Activated naive CD8-positive, alpha-beta T cell treated with anti-CD3 and anti-CD28 coated beads for 36 hours (primary cell): ENCODE results near the gene SLU7. TPM values are rescaled to one million over a fixed set of nuclear protein-coding genes. Genes with fewer than 3 reads are reported as not detected.

Source experiments
- DNase-seq: peaks from one replicate; pipeline ENCODE4 v3.0.0; 2021
- H3K27ac Mint-ChIP-seq: one replicate; pipeline ENCODE4 v1.8.0; 2022; ENCODE audit warnings: mild to moderate bottlenecking, moderate library complexity, mixed read lengths
- H3K27me3 Mint-ChIP-seq: one replicate; pipeline ENCODE4 v1.8.0; 2022; ENCODE audit warnings: mild to moderate bottlenecking, mixed read lengths
- H3K36me3 Mint-ChIP-seq: one replicate; pipeline ENCODE4 v1.8.0; 2021; ENCODE audit warnings: mild to moderate bottlenecking, mixed read lengths
- H3K4me1 Mint-ChIP-seq: one replicate; pipeline ENCODE4 v1.8.0; 2021; ENCODE audit warnings: mixed read lengths
- H3K4me3 Mint-ChIP-seq: one replicate; pipeline ENCODE4 v1.8.0; 2022; ENCODE audit warnings: mild to moderate bottlenecking, moderate library complexity, mixed read lengths
- H3K9me3 Mint-ChIP-seq: one replicate; pipeline ENCODE4 v1.8.0; 2022; ENCODE audit warnings: mixed read lengths
- total RNA-seq, 2 experiments: library from RNA; stranded (reverse); gene quantifications; one replicate each; pipeline ENCODE4 v1.2.3, GENCODE V29; 2021

SLU7 gene
- total RNA-seq, 2 experiments from 2014 or later, result 42.2 to 43.7 TPM

DNA sequence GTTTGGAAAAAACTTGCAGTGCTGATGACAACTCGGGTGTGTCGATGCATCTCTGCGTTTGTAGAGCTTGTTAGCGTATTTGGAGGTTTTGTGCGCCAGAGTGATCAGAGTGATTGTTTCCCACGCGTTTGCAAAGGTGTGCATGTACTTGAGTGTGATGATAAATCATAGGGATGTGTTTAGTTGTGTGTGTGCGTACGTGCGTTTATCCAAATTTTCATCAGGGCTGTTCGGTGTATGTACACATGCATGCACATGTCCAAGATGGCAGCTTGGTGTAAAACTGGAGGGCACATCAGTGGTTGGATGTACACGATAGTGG, 48.2 kb downstream of the SLU7 start:
- no peaks in the 10 kb centered on the region for H3K36me3 Mint-ChIP-seq
- DNase-seq, result no peak
- peak overlapping the region; percentile 6 for H3K4me3 Mint-ChIP-seq
- peaks cover 78% of the 10 kb centered on the region for H3K27me3 Mint-ChIP-seq
- H3K9me3 Mint-ChIP-seq, result no peaks in the 10 kb centered on the region
- H3K27ac Mint-ChIP-seq, result no peak overlapping the region
- peaks cover 9% of the 10 kb centered on the region for H3K4me1 Mint-ChIP-seq

DNA sequence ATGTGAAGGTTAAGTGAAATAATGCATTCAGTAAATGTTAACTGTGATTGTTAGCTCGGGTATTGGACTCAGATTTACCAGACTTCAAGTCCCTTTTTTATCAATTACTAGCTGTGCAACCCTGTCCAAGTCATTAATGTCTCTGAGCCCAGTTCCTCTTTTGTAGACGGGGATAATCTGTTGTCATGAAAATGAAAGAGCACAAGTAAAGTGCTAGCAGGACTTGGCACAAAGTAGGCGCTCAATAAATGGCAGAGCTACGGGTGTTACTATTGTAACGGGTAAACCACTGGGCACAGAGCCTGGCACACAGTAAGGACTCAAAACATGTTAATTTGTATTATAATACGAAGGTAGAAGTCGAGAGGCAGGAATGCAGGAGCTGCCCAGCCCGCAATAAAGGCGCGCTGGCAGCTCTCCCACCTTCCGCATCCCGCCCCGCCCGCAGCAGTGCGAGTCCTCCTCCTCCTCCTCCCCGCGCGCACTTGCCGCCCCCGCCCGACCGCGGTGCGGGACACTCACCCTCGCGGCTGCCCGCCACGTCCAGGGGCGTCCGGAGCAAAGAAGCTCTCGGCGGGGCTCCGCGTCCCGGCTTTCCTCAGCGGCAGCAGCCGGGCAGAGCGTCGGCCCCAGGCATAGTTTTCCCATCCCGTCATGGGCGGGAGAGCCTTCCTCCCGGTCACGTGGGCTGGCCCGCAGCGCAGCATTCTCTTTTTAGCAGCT, 48.7 kb downstream of the SLU7 start, which contains the start of gene C1QTNF2:
Gene C1QTNF2 (minus strand): TSS at position 637 of the 723 bp plus-strand sequence. CDS start 15,615 bp downstream, outside the sequence.
- no peaks in the 10 kb centered on the region for H3K9me3 Mint-ChIP-seq
- peaks cover 9% of the 10 kb centered on the region for H3K4me1 Mint-ChIP-seq
- no peaks in the 10 kb centered on the region for H3K36me3 Mint-ChIP-seq
- H3K4me3 Mint-ChIP-seq, result peak within 1 kb of the TSS; percentile 57
- H3K27me3 Mint-ChIP-seq, result peaks cover 75% of the 10 kb centered on the region
- no peak within 1 kb of the TSS for H3K27ac Mint-ChIP-seq
- peak; percentile 18 for DNase-seq

DNA sequence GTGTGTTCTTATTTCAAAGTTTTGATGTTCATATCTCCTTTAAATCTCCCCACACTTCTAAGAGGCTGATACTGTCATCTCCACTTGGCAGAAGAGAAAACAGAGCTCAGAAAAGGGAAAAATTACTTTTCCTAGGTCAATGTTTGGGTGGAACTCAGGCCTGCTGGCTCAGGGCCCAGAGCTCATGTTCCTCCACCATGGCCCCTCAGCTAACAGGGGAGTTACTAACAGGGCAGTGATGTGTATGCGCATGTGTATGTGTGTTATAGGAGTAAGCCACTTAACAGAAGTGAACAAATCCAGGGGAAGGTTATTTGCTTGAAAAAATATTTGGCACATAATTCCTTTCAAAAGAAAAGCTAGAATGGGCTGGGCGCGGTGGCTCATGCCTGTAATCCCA, 51.0 kb downstream of the SLU7 start:
- no peak overlapping the region for H3K27ac Mint-ChIP-seq

GRCh38 chr5:160367261-160367660, 51.6 kb downstream of the SLU7 start:
- H3K27ac Mint-ChIP-seq, result no peak overlapping the region
- peaks cover 55% of the 10 kb centered on the region for H3K27me3 Mint-ChIP-seq
- no peaks in the 10 kb centered on the region for H3K9me3 Mint-ChIP-seq
- DNase-seq, result no peak
- no peak overlapping the region for H3K4me3 Mint-ChIP-seq
- H3K36me3 Mint-ChIP-seq, result no peaks in the 10 kb centered on the region
- peaks cover 9% of the 10 kb centered on the region for H3K4me1 Mint-ChIP-seq

More for the DNA sequence above, 51.0 kb downstream of the SLU7 start:
- Mint-ChIP-seq H3K4me3 (no peak overlapping the region), H3K27me3 (peaks cover 61% of the 10 kb centered on the region), H3K4me1 (peaks cover 9% of the 10 kb centered on the region), H3K36me3 (no peaks in the 10 kb centered on the region), H3K9me3 (no peaks in the 10 kb centered on the region)
- DNase-seq, result no peak

- H3K27ac Mint-ChIP-seq, result no peak overlapping the region
- DNase-seq, result no peak
- no peak overlapping the region for H3K4me3 Mint-ChIP-seq
- no peaks in the 10 kb centered on the region for H3K9me3 Mint-ChIP-seq
- peaks cover 9% of the 10 kb centered on the region for H3K4me1 Mint-ChIP-seq
- H3K27me3 Mint-ChIP-seq, result peaks cover 46% of the 10 kb centered on the region
- no peaks in the 10 kb centered on the region for H3K36me3 Mint-ChIP-seq
Measured at GRCh38 chr5:160366230-160366629, 52.7 kb downstream of the SLU7 start.

DNA sequence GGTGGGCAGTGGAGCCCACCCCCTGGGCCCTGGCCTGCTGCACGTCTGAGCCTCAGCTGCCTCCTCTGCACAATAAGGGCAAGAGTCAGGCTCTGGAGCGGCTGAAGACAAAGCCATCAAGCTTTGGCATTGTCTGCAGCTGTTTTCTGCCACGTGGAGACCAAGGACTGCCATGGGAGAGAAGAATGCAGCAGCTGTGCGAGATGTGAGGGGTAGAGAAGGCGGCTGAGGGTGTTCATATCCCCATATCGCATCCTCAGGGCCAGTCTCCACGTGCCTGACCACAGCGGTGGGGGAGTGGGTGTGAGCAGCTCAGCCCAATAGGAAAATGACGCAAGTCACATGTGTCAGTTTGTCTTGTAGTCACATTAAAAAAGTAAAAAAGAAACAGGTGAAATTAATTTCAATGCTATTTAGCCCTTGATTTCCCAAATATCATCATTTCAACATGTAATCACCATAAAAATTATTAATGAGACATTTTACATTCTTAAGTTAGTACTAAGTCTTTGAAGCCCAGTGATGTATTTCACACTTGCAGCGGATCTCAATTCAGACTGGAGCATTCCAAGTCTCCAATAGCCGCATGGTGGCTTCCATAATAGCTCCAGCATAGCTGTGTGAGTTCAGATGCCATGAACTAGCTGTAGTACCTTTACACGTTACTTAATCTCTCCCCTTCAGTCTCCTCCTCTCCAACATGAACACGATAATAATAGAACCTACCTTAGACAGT, 55.1 kb downstream of the SLU7 start:
- H3K4me3 Mint-ChIP-seq, result no peak overlapping the region
- no peaks in the 10 kb centered on the region for H3K4me1 Mint-ChIP-seq
- DNase-seq, result no peak
- H3K27me3 Mint-ChIP-seq, result peaks cover 31% of the 10 kb centered on the region
- no peaks in the 10 kb centered on the region for H3K9me3 Mint-ChIP-seq
- no peaks in the 10 kb centered on the region for H3K36me3 Mint-ChIP-seq
- H3K27ac Mint-ChIP-seq, result no peak overlapping the region

DNA sequence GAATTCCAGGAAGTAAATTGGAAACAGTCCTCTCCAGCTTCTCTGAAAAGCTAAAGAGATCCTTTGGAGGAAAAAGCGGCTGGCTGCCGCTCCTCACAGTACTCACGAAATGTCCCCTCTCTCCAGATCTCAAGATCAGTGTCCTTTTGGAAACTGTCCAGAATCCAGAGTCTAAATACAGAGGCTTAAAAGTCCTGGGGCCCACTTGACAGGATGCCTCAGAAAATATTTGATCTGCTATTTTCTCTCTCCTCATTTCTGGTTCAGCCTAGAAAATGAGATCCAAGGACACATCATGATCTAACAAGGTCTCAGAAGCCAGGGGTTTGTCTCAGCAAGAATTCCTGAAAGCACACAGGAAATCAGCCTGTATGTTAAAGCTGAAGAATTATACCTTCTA, 55.7 kb downstream of the SLU7 start:
- no peaks in the 10 kb centered on the region for H3K9me3 Mint-ChIP-seq
- no peak overlapping the region for H3K27ac Mint-ChIP-seq
- DNase-seq, result no peak
- no peaks in the 10 kb centered on the region for H3K4me1 Mint-ChIP-seq
- H3K27me3 Mint-ChIP-seq, result peaks cover 25% of the 10 kb centered on the region
- H3K4me3 Mint-ChIP-seq, result no peak overlapping the region
- no peaks in the 10 kb centered on the region for H3K36me3 Mint-ChIP-seq

DNA sequence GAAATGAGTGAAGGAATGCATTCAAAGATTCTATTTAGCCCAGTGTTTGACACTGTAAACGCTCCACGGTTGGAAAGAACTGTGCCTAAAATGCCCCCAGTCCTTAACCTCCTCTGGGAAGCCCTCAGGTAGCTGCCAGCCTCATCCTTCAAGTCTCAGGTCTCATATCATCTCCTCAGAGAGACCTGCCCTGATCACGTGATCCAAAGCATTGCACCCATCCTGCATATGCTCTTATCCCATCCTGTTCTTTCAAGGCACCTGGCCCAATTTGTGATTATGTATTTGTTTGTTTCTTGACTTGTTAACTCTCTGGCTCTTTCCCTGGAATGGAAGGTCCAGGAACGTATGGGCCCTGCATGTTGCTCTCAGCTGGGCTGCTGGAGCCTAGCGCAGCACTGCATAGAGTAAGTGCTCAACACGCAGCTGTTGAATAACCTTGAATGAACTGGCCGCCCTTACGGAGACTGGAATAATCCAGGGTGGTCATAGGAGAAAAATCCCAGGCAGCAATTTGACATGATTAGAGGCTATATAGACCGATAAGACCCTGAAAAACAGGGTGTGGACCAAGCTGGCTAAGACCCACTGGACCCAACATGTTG, 57.2 kb downstream of the SLU7 start:
- H3K27me3 Mint-ChIP-seq, result peaks cover 11% of the 10 kb centered on the region
- H3K4me1 Mint-ChIP-seq, result no peaks in the 10 kb centered on the region
- H3K4me3 Mint-ChIP-seq, result no peak overlapping the region
- no peak overlapping the region for H3K27ac Mint-ChIP-seq
- no peaks in the 10 kb centered on the region for H3K36me3 Mint-ChIP-seq
- no peaks in the 10 kb centered on the region for H3K9me3 Mint-ChIP-seq
- no peak for DNase-seq

- H3K36me3 Mint-ChIP-seq, result no peaks in the 10 kb centered on the region
- no peak for DNase-seq
- no peak overlapping the region for H3K27ac Mint-ChIP-seq
- no peaks in the 10 kb centered on the region for H3K4me1 Mint-ChIP-seq
- H3K27me3 Mint-ChIP-seq, result peaks cover 10% of the 10 kb centered on the region
- no peaks in the 10 kb centered on the region for H3K9me3 Mint-ChIP-seq
- no peak overlapping the region for H3K4me3 Mint-ChIP-seq
Measured at GRCh38 chr5:160360310-160360709, 58.6 kb downstream of the SLU7 start.

GRCh38 chr5:160359816-160360215, 59.1 kb downstream of the SLU7 start:
- Mint-ChIP-seq H3K9me3 (no peaks in the 10 kb centered on the region), H3K4me3 (no peak overlapping the region), H3K27ac (no peak overlapping the region), H3K4me1 (no peaks in the 10 kb centered on the region), H3K36me3 (no peaks in the 10 kb centered on the region), H3K27me3 (peaks cover 6% of the 10 kb centered on the region)
- DNase-seq, result no peak

- no peaks in the 10 kb centered on the region for H3K4me1 Mint-ChIP-seq
- no peak for DNase-seq
- H3K27me3 Mint-ChIP-seq, result peaks cover 6% of the 10 kb centered on the region
- no peak overlapping the region for H3K27ac Mint-ChIP-seq
- no peak overlapping the region for H3K4me3 Mint-ChIP-seq
- H3K9me3 Mint-ChIP-seq, result no peaks in the 10 kb centered on the region
- H3K36me3 Mint-ChIP-seq, result no peaks in the 10 kb centered on the region
Measured at GRCh38 chr5:160359242-160359641, 59.6 kb downstream of the SLU7 start.

GRCh38 chr5:160357861-160358411, 60.9 kb downstream of the SLU7 start:
- H3K27ac Mint-ChIP-seq, result no peak overlapping the region
- H3K27me3 Mint-ChIP-seq, result peaks cover 6% of the 10 kb centered on the region
- H3K9me3 Mint-ChIP-seq, result no peaks in the 10 kb centered on the region
- H3K4me3 Mint-ChIP-seq, result no peak overlapping the region
- no peak for DNase-seq
- no peaks in the 10 kb centered on the region for H3K36me3 Mint-ChIP-seq
- no peaks in the 10 kb centered on the region for H3K4me1 Mint-ChIP-seq

DNA sequence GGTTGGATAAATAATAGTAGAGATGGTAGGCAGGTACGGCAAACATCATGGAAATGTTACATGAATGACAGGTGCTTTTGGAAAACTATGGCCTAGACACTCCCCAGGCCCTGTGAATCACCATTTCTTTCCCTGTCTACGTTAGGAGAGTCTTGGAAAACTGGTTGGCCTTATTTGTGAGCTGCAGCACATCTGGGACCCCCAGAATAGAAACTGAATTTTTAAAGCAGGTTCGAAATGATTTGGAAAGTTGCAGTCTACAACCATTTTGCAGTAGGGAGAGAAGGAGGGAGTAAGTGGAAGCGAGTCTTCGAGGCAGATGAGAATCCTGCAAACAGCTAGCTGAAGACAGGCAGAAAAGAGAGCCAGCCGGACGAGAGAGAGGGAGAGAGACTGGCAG, 61.5 kb downstream of the SLU7 start:
- DNase-seq, result no peak
- Mint-ChIP-seq H3K4me1 (no peaks in the 10 kb centered on the region), H3K36me3 (no peaks in the 10 kb centered on the region), H3K4me3 (no peak overlapping the region), H3K27ac (no peak overlapping the region), H3K27me3 (peaks cover 6% of the 10 kb centered on the region), H3K9me3 (no peaks in the 10 kb centered on the region)

GRCh38 chr5:160356550-160357347, 62.1 kb downstream of the SLU7 start:
- Mint-ChIP-seq H3K36me3 (no peaks in the 10 kb centered on the region), H3K4me1 (no peaks in the 10 kb centered on the region), H3K9me3 (no peaks in the 10 kb centered on the region), H3K27me3 (peaks cover 6% of the 10 kb centered on the region), H3K4me3 (no peak overlapping the region), H3K27ac (peak overlapping the region; percentile 11)
- DNase-seq, result no peak

DNA sequence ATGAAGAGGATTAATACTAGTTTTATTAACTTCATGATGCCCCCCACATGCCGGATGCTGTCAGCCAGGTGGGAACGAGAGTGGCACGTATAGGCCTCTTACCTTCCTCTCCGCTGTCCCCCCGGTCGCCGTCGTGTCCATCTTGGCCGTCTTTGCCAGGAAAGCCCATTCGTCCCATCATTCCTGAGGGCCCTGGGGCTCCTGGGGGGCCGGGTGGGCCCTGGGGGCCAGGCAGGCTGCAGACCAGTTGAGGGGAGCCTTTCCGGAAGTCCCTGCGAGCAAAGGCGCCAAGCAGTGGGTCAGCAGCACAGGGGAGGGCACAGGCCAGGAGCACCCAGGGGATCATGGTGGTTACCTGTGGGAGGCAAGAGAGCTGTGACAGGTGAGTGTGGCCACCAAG, 64.2 kb downstream of the SLU7 start:
- H3K36me3 Mint-ChIP-seq, result no peaks in the 10 kb centered on the region
- no peak overlapping the region for H3K4me3 Mint-ChIP-seq
- no peak overlapping the region for H3K27ac Mint-ChIP-seq
- no peak for DNase-seq
- H3K27me3 Mint-ChIP-seq, result no peaks in the 10 kb centered on the region
- H3K4me1 Mint-ChIP-seq, result no peaks in the 10 kb centered on the region
- H3K9me3 Mint-ChIP-seq, result no peaks in the 10 kb centered on the region
